ENCODE data around the gene IKZF1. TPM values are rescaled to one million over a fixed set of nuclear protein-coding genes. Genes with fewer than 3 reads are reported as not detected.

Gene IKZF1
- polyA plus RNA-seq, 2 of the 4 experiments (the other 2 are of a cell fraction) = not detected

DNA sequence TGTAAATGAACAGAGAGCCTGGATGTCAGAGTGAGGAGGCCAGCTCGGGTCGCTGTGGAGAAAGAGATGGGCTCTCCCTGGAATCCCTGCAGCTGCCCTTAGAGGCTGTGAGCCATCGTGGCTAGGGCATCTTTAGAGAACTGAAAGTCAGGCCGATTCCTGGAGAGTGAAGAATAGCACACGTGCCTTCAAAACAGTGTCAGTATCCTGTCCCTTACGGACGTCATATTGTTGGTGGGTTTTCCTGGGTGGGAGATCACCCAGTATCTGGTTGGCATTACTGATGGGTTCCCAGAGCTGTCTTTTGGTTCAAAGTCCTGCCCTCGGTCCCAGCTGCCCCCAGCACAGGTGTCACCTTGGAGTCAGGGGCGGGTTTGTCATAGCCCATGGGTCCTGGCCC, 25.3 kb downstream of the IKZF1 start:
- POLR2A ChIA-PET = no interaction called here
- no peak for ATAC-seq
- DNase-seq (ENCODE audit: low read depth in 1 of 2, low spot score in 1 of 2) = no peak
- CTCF ChIA-PET = interaction anchor here (0.5 to 1.1 kb wide), 2 partner anchors 10 to 12 kb away, joined by 3 to 4 read pairs; no protein-coding TSS in a partner anchor
- Histone ChIP-seq H3K27ac (no peak overlapping the region), H3K4me1 (no peaks in the 10 kb centered on the region), H3K4me3 (no peak overlapping the region), H3K4me2 (no peak overlapping the region), H3K9me3 (no peaks in the 10 kb centered on the region; the same call in 2 of the 3 replicates)
- FAIRE-seq = no peak
- TF ChIP-seq RFX5 (IDR thresholded peaks at IDR 0.05) (no peak), KDM1A (IDR thresholded peaks at IDR 0.05; ENCODE audit: low read depth) (no peak), FOSB (CRISPR knock-in tag; IDR thresholded peaks at IDR 0.05) (no peak), RARB (CRISPR knock-in tag; IDR thresholded peaks at IDR 0.05) (no peak), PHF8 (IDR thresholded peaks at IDR 0.05; ENCODE audit: borderline replicate concordance, low read depth) (no peak), RAD21 (conservative IDR thresholded peaks at IDR 0.05 in 1 of 2, IDR thresholded peaks at IDR 0.05 in 1 of 2) (no peak), CBX8 (IDR thresholded peaks at IDR 0.05) (no peak), SREBF2 (IDR thresholded peaks at IDR 0.05) (no peak), EHF (CRISPR knock-in tag; IDR thresholded peaks at IDR 0.05) (no peak)
- TF ChIP-seq, protein P1, sequence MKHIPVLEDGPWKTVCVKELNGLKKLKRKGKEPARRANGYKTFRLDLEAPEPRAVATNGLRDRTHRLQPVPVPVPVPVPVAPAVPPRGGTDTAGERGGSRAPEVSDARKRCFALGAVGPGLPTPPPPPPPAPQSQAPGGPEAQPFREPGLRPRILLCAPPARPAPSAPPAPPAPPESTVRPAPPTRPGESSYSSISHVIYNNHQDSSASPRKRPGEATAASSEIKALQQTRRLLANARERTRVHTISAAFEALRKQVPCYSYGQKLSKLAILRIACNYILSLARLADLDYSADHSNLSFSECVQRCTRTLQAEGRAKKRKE (CRISPR knock-in tag; IDR thresholded peaks at IDR 0.05; ENCODE audit: low read depth) = no peak
- 5% methylated on average over 7 of the region's 9 CpGs for WGBS (ENCODE audit: missing lambda C conversion rate)

DNA sequence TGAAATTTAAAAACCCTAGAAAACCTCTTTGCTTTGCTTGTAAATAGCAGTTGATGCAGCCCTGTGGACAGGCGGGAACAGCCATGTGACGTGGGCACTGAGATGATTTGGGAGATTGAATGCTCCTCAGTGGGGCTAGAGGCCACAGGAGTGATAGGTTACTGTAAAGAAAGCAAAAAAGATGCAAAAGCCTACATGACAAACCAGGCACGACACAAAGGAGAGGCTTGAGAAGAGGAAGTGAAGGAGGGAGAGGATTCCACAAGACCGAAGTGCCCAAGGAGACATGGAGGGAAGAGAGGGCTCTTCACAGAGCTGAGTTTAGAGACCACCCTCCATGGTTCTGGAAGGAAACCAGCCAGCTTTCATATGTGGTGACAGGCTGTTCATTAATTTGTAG, 25.7 kb downstream of the IKZF1 start:
- DNase-seq (ENCODE audit: low read depth in 1 of 2, low spot score in 1 of 2) (no peak), FAIRE-seq (no peak), ATAC-seq (no peak)
- H3K4me2 ChIP-seq = no peak overlapping the region
- no peaks in the 10 kb centered on the region; the same call in 2 of the 3 replicates for H3K9me3 ChIP-seq
- WGBS (ENCODE audit: missing lambda C conversion rate) = 33% methylated on average over 4 of the region's 4 CpGs
- TF ChIP-seq BHLHE40 (IDR thresholded peaks at IDR 0.05; ENCODE audit: low read depth, low read length) (no peak), NPAS2 (CRISPR knock-in tag; IDR thresholded peaks at IDR 0.05; ENCODE audit: borderline replicate concordance) (no peak), MYC (IDR thresholded peaks at IDR 0.05; ENCODE audit: borderline replicate concordance, low read length) (no peak), RFX5 (IDR thresholded peaks at IDR 0.05) (no peak), HDAC2 (IDR thresholded peaks at IDR 0.05) (no peak), HOXB5 (CRISPR knock-in tag; IDR thresholded peaks at IDR 0.05) (no peak), ESRRA (IDR thresholded peaks at IDR 0.05; ENCODE audit: borderline replicate concordance, low read length) (no peak), CHD2 (IDR thresholded peaks at IDR 0.05; ENCODE audit: low read length, partially characterized antibody) (no peak), ZNF302 (CRISPR knock-in tag; IDR thresholded peaks at IDR 0.05) (no peak), FOSB (CRISPR knock-in tag; IDR thresholded peaks at IDR 0.05) (no peak), CHD4 (IDR thresholded peaks at IDR 0.05; ENCODE audit: borderline replicate concordance) (no peak), HOXA7 (CRISPR knock-in tag; IDR thresholded peaks at IDR 0.05) (no peak), CEBPB (IDR thresholded peaks at IDR 0.05) (no peak), RAD21 (conservative IDR thresholded peaks at IDR 0.05 in 1 of 2, IDR thresholded peaks at IDR 0.05 in 1 of 2) (no peak), KDM1A (IDR thresholded peaks at IDR 0.05; ENCODE audit: low read depth) (no peak), FOXS1 (CRISPR knock-in tag; IDR thresholded peaks at IDR 0.05) (no peak), ZFP36 (IDR thresholded peaks at IDR 0.05; ENCODE audit: borderline replicate concordance, partially characterized antibody) (no peak)
- TF ChIP-seq, protein P2, sequence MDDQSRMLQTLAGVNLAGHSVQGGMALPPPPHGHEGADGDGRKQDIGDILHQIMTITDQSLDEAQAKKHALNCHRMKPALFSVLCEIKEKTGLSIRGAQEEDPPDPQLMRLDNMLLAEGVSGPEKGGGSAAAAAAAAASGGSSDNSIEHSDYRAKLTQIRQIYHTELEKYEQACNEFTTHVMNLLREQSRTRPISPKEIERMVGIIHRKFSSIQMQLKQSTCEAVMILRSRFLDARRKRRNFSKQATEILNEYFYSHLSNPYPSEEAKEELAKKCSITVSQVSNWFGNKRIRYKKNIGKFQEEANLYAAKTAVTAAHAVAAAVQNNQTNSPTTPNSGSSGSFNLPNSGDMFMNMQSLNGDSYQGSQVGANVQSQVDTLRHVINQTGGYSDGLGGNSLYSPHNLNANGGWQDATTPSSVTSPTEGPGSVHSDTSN (IDR thresholded peaks at IDR 0.05) = no peak
- TF ChIP-seq, protein P3, sequence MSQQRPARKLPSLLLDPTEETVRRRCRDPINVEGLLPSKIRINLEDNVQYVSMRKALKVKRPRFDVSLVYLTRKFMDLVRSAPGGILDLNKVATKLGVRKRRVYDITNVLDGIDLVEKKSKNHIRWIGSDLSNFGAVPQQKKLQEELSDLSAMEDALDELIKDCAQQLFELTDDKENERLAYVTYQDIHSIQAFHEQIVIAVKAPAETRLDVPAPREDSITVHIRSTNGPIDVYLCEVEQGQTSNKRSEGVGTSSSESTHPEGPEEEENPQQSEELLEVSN (IDR thresholded peaks at IDR 0.05; ENCODE audit: borderline replicate concordance, low read depth) = no peak
- TF ChIP-seq, protein P4, sequence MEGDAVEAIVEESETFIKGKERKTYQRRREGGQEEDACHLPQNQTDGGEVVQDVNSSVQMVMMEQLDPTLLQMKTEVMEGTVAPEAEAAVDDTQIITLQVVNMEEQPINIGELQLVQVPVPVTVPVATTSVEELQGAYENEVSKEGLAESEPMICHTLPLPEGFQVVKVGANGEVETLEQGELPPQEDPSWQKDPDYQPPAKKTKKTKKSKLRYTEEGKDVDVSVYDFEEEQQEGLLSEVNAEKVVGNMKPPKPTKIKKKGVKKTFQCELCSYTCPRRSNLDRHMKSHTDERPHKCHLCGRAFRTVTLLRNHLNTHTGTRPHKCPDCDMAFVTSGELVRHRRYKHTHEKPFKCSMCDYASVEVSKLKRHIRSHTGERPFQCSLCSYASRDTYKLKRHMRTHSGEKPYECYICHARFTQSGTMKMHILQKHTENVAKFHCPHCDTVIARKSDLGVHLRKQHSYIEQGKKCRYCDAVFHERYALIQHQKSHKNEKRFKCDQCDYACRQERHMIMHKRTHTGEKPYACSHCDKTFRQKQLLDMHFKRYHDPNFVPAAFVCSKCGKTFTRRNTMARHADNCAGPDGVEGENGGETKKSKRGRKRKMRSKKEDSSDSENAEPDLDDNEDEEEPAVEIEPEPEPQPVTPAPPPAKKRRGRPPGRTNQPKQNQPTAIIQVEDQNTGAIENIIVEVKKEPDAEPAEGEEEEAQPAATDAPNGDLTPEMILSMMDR (IDR thresholded peaks at IDR 0.05) = no peak
- ChIA-PET POLR2A (no interaction called here), CTCF (interaction anchor here (0.5 to 1.1 kb wide), 2 partner anchors 10 to 12 kb away, joined by 3 to 4 read pairs; no protein-coding TSS in a partner anchor)
- no peaks in the 10 kb centered on the region for H3K4me1 ChIP-seq
- no peak overlapping the region for H3K27ac ChIP-seq
- H3K4me3 ChIP-seq = no peak overlapping the region
